Stimulated activated CD4-positive, alpha-beta T cell treated with anti-CD3 and anti-CD28 coated beads, Interleukin-2, amount 100 ng/mL, for 24 hours (primary cell): ENCODE data around the gene PARD3B.

Experiments
- DNase-seq, 2 donors: peaks; one replicate each; pipeline ENCODE4 v3.0.0-alpha.2; 2020

The PARD3B gene

DNA sequence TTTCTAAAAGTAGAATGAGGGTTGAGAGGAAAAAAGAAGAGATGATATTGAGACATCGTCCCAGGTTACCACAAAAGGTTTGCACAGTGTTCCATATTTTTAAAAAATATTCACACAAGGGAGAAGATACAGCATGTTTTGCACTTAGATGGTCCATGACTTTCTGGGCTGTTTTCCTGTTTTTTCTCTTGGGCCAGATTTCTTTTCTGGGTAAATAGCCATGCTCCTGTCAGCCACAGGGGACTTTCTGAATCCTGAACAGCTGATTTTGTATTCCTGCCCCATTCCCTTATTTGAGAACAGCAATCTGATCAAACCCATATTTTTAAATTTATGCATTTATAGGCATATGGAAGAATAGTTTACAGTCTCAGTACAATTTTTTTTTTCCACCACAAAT, 951.1 kb downstream of the PARD3B start:
- DNase-seq: no peak

DNA sequence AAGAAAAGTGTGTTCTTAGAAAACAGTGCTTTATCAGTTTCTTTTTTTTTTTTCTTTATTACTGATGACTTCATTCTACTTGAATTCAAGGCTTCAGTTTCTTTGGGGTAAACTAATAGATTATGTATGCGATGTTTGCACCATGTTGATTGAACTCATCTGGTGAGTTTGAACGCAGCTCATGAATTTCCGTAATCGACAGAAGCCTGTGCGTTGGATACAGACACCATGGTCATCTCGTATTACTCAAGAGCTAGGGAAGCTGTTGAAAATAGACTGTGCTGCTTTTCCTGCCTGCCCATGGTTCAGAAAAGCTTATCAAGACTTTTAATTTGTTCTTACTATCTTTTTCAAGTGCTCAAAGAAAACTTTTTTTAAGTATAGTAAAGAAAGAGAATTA, 951.5 kb downstream of the PARD3B start:
- no peak for DNase-seq

DNA sequence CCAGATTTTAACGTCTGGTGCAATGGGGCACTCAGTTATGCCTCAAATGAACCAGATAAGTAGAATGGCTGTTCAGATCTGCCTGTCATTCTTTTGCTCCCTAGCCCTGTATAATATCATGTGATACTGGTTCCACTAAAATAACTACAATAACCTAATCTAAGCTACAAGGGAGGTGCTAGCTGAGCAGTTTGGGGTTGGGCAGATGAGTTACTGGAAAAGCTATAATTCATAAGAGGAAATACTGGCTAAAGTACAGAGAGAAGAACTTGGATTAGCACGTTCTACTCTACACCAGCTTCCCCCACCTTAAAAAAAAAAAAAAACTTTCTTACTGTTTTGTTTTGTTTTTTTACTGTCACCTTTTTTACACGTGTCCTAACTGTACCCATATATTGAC, 953.7 kb downstream of the PARD3B start:
- no peak for DNase-seq

DNA sequence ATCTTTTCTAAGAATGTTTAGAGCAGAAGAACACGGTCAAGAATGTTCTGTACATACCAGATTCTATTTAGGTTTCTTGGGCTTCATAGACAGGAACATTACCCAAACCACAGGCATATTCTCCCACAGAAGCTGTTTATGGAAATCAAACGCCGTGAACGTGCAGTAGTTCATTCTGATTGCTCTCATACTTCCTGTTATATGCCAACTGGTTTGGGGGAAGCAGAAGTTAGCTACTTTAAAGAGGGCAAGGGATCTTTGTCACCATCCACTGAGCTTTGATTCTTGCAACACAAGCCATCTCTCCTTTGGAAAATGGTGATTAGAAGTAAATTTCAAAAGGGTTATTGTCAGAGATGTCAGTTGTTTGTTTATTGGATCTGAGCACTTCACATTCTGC, 954.8 kb downstream of the PARD3B start:
- DNase-seq: no peak

DNA sequence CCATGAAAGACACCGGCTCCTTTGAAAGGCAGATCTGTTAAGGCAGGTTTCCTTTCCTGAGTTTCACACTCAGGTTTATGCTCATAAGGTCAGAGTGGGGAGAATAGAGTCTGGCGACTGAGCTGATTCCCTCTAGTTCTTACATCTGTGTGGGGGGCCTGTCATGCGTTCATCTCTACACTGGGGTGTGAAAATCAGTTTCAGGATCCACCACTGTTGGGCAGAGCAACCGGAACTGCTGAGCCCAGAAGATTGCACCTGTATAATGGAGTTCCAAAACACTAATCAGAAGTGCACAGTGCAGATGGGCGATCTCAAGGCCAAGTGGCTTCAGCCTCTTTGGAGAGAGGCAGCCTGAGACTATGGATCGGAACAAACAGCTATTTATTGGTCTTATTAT, 955.7 kb downstream of the PARD3B start:
- DNase-seq: no peak

DNA sequence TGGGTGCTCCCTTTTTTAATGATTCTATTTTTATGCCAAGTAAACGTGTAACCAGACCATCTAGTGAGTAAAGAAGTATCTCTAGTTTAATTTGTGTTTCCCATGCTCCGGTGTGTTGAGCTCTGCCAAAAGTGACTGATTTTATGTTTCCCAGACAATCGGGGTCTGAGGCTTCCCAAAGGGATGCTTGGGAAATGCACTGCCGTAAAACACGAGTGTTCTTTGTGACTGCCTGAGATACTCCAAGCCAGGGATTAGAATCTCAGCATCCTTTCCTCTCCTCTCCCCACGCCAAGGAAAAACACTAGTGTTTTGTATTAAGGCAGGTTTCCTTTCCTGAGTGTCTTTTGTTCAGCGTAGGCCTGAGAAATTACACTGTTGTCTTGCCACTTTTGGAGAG, 956.6 kb downstream of the PARD3B start:
- DNase-seq: no peak

DNA sequence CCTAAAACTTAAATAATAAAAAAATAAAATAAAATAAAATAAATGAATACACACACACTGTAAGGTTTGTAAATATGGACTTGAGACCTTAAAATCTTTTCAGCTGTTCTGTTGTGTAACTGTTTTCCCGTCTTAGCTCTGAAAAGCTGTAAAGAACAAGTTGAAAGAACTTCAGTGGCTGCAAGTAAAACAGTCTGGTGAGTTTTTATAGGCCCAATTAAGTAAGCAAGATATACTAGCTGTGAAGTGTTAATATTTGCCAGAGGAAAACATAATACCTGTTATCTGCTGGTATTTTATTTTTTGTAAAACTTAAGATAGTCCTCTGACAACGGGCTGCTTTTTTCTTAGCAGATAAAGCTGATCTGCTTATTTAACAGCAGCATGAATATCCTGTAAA, 960.1 kb downstream of the PARD3B start:
- no peak for DNase-seq

DNA sequence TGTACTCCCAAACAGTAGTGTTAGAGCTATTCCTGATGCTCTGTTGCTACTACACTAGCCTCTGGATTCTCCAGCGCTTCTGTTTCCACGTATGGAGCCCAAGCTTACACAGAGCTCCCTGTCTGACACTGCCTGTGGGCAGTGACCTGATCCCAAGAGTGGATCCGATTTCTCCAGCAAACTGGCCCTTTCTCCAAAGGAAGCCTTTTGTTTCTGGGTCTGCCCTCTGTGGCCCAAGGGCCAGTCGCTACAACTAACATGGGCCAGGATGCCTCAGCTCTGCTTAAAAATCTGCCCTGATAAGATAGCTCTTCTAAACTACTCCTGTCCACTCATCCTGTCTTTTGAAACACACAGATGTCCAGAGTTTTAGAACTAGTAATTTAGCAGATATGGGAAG, 964.4 kb downstream of the PARD3B start:
- DNase-seq: no peak

DNA sequence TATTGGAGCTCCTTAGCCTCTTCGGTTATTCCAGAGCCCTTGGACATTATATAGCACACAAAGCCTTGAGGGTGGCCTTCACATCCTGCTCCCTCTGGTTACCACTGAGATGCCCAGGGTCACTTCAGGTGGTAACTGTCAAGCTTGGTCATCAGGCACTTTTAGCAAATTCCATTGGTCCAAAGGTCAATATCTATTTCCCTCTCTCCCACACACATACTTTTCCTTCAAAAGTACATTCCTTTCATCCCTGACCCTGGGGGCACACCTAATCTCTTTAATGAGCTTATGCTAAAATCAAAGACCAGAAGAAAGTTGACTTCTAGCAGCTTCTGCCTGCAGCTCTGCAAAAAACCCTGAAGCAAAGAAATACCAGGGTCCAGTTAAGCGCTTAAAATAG, 965.1 kb downstream of the PARD3B start:
- DNase-seq: no peak

DNA sequence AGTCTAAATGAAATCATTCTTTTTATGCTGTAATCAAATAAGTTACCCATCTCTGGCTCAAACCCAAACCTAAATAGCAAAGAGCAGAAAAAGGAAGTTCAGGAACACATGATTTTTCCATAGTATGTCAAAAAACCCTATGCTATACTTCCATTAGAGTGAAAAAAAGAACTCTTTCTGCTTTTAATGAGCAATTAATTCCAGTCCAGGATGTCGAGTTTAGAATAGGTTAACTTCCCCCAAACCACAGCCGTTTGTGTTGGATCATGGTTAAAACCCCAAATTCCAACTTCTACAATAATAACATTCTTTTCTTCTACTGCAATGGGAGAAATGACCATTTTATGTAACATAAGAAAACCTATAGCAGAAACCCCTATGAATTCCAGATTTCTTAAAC, 965.9 kb downstream of the PARD3B start:
- DNase-seq: no peak

DNA sequence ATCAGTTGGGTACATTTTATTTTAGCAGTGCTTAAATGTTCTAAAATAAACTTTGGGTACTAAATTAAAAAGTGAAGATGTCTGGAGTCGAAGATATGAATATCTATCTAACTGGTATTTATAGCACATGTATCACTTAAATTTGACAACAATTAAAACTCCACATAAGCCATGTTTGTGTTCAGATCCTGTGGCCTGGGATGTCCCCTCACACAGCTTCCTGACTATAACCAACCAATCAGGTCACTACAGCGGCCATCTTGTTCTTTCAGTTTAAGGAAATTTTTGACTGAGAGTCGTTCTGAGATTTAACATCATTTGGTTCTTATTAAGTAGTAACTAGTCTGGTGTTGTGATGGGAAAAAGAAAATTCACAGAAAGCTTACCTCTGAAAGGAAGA, 966.4 kb downstream of the PARD3B start:
- DNase-seq: no peak

DNA sequence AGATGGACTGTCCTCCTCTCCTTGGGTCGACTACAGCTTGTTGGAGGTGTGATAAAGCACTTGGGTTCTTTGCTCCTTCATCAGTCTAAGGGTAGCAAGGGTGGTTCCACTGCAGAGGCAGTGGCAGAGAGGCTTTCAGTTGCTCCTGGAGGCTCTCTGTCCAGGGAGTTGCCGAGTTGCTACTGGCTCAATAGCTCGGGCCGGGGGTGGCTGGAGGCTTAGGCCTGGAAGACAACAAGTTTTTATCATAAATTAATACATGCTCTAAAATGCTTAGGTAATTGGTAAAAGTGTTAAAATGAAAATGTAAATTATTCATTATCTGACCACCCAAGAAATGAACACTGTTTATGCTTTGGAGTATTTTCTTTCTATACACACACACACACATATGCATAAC, 975.0 kb downstream of the PARD3B start:
- DNase-seq: no peak

DNA sequence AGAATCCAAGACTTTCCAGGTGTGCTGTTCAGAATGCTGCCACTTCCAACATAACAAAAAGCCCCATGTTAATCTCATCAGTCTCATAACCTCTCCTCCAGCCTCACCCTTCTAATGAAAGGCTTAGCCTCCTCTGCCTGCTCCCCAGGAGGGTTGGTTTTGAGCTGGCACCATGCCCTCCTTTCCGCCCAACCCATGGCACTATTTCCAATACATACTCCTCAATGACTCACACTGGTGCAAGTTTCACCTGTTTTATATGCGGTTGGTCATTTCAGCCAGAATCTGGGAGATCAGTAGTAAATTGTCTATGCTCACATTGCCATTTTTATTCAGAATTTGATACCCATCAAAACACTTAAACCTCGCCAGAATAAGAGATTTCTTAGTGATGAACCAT, 979.4 kb downstream of the PARD3B start:
- no peak for DNase-seq

DNA sequence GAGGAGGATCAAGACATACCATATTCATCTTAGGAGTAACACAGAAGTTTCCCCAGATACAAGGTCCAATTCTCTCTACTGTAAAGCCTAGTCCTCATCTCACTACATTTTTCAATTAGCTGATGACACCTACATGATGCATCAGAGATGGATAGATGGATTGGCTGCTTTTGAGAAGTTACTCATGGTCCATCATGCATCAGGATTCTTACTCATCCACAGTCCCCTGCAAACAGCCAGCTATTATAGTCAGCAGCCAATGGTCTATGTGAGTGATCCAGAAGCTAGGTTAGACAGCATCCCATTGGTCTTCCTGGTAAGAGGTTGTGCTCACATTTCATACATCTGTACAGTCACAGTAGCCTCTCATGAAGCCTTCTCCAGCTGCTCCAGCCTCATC, 982.5 kb downstream of the PARD3B start:
- no peak for DNase-seq

DNA sequence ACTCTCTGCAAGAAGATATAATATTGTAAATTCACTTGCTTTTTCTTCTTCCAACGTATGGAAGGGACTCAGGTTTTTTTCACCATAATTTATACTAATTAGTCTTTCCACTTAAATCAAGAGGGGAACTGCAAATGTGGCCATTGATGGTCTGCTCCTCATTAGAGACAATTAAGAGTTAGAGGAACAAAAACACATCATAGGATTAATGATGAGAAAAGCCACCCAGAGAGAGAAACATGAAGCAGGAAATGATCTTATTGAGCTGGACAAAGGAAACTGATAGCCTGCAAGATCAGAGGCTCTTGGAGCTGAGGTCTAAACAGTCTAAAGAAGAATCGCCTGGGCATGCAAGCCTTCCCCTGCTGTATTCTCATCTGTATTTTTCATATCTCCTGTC, 985.8 kb downstream of the PARD3B start:
- no peak for DNase-seq

DNA sequence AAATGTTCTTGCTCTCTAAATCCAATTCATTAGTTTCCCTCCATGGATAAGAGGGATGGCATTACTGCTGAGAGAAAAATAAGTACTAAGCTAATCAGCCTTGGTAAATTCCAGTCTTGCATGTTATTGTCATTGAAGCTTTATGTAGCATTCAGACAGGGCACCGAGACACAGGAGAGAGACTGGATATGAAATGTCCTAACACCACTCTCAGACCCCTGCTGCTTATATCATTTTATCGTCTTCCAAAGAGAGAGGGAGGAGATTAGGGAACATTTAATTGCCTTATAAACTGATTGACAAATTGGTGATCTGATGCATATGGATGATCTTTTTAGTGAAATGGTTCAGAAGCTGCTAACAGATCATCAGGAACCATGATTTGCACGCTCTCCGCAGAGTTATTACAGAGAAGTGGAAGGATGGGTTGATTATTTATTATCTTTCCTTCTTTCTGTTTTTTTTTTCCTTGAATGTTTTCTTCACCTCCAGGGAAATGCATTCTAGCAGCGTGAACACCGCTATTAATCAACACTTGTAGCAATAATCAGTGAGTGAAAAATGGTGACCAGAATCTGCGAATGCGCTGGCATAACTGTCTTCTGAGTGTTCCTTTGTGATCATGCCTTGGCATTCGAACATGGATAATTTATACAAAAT, 986.3 kb downstream of the PARD3B start:
- no peak for DNase-seq

DNA sequence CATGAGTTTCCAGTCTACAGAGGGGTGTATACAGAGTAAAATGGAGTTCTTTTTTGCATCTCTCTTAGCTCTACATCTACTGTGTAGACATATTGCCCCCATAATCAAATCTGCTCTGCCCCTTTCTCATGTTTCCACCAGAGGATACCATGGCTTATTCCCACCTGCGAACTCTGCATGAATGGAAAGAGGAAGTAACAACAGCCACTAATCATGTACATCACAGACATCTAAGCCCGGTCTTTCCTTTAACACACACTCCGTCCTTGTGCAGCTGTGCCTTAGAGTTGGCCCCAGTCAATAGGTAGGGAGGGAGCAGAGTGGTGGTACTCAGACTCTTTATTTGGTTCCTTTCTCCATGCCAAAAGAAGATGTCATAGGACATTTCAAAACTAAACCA, 989.7 kb downstream of the PARD3B start:
- DNase-seq: no peak

DNA sequence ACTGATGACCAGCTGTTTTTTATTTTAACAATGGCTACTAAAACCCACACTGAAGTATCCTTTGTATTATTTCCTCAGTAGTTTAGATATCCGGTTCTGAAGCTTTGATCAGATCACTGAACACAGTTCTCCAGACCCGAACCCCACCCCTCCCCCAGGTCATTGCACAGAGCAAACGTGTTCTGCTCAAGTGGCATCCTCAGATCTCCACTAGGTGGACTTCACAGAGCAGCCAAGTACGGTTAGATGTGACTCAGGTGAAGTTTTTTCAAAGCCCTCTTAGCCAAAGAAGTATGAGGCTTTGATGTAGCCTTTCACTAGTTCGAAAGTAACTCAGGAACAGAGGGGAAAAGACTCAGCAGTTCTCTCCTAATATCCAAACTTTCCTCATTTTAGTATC, 994.3 kb downstream of the PARD3B start:
- DNase-seq: no peak

DNA sequence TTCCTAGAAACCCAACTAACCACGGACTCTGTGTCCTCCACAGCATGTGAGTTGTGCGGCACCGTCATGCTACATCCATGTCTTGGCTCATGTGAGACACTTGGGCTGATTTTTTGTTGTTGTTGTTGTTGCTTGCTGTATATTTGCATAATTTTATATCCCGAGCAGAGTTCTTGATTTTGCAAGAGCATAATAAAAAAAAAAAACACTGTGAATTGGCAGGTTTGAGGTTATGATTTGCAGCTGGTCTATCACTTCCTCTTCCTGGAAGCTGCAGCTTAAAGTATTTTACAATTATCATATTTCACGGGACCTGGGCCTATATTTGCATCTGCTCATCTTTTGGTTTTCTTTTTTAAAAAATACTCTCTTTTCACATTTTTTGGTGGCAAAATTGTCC, 994.8 kb downstream of the PARD3B start:
- DNase-seq: no peak

DNA sequence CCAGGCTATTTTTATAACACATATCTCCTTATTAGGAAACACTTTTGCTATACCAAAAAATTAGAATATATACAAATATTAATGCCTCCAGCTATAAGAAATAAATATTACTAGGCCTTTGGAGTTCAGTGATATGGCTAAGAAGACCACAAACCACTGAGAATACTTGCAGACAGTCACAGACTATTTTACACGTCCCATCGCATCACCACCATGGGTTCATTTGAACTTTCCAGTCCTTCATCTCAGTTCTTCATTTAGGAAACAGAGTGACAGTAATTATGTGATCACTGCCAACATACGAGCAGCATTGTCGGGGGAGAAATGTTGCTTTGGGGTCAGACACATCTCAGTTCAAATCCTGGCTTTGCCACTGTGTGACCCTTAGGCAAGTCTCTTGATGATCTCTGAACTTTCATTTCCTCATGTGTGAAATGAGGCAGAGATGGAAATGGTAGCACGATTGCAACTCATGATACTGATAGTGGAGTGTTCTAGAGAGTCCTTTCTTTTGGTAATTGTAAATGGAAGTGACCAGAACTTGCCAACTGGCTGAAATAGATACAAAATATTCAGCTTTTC, 998.1 kb downstream of the PARD3B start:
- DNase-seq: no peak

DNA sequence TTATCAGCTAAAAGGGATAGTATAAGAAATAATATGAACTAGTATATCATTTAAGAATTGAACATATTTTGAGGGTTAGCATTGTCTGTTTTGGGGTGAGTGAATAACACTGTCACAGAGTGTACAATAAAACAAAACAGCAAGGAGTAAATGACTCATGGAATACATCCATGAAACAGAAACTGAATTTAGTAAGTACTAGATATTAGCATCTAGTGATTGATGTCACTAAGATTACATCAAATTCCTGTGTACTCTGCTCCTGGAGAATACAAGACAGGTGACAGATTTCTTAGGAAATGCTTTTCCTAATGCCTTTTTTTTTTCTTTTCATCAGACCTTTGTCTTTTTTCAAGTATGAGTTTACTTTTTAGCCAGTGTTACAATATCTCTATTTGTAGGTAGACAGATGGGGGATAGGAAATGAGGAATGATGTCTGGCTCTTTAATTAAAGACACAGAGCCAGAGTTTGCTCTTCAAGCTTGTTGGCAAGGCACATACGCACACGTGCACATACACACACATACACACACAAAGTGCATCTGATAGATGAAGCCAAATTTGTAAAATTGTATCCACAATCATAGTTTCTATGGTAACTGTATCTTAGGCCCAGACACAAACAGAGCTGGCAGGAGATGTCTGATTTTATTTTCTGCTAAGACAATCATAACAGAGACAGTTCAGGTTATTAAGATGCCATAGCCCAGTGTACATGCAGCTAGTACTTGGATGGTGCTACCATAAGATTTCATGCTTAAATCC, 998.8 kb downstream of the PARD3B start:
- no peak for DNase-seq

DNA sequence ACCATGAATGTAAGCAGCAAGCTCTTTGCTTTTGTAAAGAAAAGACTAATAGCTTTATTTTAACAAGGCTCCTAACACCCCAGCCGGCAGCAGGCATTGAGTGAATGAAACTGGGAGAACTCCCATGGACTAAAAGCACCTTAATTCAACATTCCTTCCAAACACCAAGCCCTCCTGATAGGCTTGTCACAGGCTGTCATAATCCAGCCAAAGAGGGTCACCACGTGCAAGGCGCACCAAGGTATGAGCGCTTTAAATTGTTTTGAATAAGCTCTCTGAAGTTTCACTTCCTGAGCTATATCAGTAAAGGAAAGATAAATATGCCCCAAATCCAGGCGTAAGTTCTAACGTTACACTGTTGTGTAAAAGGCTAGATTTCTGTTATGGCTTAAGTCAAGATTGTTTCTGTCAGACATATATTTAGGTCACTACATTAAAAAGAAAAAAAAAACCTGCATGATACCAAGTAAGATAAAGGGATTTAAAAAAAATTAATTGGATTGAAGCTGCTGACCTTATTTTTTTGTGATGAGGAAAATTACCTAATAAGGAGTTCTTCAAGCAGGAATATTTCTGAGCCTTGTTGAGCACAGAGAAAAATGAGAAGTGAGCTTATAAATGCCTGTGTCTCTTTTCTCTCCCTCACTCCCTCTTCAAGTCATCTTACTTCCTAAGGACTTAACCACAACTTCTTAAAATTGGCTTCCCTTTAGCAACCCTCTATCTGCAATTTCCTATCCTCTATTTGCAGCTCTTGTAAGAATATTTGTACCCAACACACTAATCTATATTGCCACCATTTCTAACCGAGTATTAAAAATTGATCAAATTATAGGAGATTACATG, 1000.9 kb downstream of the PARD3B start:
- DNase-seq: no peak

DNA sequence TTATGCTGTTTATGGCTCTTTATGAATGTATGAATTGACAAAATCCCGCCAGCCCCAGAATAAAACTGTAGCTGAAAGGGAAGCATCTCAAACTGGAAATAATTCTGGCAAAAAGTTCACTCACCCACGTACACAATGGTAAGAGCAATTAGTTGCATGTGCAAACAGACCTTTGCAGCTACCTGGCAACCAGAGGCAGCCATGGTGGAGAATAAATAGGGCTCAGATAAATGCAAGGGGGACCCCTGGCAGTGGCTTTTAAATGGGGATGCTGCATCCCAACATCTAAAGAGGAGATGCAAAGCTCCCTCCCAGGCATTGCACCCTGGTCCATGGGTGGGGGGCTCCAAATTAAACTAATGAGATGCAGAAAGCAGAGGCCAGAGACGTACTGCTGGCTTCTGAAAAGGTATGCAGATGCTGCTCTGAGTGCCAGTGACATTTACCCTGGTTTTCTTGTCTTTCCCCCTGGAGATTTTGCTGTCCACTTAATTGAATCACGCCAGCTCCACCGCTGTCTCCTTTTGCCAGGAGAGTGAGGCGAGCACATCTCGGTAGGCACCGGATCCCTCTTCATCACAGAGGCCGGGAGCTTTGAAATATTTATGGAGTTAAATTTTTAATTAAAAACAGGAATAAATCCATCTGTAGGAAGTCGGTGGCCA, 1010.4 kb downstream of the PARD3B start:
- DNase-seq: no peak
